Fibroblast of gingiva (primary cell): Measurements from ENCODE around the gene NECAB2.

Experiments
- DNase-seq: peaks from one replicate; pipeline ENCODE4 v3.0.0-alpha.2; 2011; ENCODE audit warnings: low read depth

NECAB2 gene

DNA sequence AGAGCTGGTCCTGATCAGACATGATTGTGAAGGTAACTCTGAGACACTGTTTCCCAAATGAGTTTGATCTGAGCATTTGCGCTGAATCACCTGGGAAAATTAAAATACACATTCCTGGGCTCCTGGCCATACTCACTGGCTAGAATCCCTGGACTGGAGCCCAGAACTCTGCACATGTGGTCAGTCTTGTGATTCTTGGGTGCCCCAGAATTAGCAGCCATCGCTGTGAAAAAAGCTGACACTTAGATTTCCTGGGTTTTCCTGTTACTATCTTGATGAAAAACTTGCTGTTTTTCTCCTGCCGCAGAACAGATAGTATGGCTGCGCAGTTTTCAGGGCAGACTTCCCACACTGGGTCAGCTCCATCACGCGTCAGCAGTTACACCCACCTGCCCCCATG lies 24.6 kb downstream of the NECAB2 start:
- peak; percentile 53 for DNase-seq

DNA sequence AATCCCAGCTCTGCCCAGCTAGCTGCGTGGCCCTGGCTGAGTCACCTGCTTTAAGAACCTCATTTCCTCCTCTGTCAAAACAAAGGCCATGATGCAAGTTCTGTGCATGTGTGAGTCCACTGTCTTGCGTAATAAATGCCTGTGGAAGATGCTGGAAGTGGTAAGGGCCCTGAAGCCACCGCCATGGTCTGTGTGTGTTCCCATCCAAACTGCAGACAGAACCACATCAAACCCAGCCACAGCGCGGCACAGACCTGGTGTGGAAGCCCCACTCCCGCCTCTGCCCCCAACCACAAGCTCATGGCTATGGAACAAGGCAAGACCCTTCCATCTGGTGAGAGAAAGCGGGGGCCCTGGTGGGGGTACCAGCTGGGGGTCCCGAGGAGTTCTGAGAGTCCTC lies 26.0 kb downstream of the NECAB2 start:
- peak; percentile 88 for DNase-seq

- no peak for DNase-seq
These were observed 26.7 kb downstream of the NECAB2 start for GRCh38 chr16:83994703-83995102.

- DNase-seq = no peak
These were observed 27.7 kb downstream of the NECAB2 start for GRCh38 chr16:83995754-83996153.

GRCh38 chr16:83996481-83997252 lies 28.6 kb downstream of the NECAB2 start:
- no peak for DNase-seq

DNA sequence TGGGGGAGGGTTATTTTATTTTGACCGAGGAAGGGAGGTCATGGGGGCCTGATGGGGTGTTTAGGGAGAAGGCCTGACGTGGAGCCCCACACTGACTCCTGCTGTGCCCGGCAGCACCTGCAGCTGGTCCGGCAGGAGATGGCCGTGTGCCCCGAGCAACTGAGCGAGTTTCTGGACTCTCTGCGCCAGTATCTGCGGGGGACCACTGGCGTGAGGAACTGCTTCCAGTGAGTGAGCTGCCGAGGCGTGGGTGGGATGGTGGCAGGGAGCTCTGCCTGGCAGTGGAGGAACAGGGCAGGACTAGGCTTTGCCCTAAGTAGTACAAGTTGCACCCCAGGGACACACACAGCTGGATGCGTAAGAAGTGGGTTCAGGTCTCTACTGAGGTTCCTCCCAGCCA lies 30.0 kb downstream of the NECAB2 start:
- no peak for DNase-seq

GRCh38 chr16:84000989-84001642 lies 33.1 kb downstream of the NECAB2 start:
- no peak for DNase-seq

DNA sequence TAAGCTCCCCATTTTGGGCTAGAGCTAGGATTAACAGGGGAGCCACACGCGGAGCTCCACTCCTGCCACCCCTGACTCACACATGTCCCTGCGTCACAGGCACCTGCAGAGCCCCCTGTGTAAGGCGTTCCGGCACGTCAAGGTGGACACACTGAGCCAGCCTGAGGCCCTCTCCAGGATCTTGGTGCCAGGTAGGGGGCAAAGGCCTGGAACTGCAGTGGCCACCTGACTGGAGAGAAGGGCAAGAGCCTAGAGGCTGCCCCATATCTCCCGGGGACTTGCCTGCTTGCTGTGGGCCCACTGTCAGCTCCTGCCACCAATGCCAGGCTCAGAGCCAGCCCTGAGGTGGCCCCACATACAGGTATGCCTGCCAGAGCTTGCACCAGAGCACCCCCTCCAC lies 33.7 kb downstream of the NECAB2 start:
- no peak for DNase-seq

DNA sequence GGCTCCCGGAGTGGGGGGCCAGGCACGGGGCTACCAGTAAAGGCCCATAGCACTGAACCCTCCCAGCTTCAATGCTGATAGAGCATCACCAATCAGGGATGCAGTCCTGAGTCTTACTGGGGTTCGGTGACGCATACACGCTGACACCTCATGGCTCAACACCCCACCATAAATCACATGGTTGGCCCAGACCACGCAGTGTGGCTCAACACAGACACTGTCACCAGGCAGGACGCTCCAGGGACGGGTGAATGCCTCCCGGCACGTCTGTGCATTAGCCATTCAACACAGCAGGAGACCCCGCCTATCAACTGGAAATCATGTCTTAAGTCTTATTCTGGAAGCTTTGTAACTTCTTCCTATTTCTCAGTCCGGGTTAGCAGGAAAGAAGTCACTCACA lies 35.0 kb downstream of the NECAB2 start:
- no peak for DNase-seq

- DNase-seq = no peak
These were observed 36.4 kb downstream of the NECAB2 start for GRCh38 chr16:84004442-84004841.

GRCh38 chr16:84005391-84005790 lies 37.3 kb downstream of the NECAB2 start:
- no peak for DNase-seq

DNA sequence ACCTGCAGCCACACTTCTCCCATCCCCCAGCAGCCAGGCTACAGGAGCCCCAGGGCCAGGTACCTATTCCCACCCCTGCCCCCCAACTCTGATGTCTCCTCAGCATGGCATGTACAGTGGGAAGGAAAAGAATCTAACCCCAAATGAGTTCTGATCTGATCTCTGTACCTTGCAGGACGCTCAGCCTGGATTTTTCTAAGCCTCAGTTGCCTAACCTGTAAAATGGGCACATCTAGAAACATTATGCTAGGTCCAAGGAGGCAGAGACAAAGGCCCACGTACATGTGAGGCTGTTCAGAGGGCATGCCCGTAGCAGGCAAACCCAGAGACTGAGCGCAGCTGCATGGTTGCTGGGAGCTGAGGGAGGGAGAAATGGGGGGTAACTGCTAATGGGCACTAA lies 39.5 kb downstream of the NECAB2 start:
- DNase-seq = no peak

DNA sequence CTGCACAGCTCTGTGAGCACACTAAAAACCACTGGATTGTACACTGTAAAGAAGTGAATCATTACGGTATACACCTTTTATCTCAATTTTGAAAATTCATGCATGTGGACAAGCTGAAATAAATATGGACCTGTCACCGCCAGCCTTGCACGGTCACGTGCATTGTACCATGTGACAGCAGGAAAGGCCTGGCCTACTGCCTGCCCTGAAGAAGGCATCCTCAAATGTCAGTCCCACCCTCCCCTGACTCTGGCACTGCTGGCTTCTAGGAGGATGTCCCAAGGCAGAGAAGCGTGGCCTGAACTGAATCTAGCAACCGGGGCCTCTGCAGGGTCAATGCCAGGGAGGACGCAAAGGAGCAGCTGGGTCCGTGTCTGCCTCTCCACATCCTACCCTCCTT lies 39.9 kb downstream of the NECAB2 start:
- peak; percentile 38 for DNase-seq

- DNase-seq = no peak
These were observed 41.2 kb downstream of the NECAB2 start for GRCh38 chr16:84009282-84009681.

DNA sequence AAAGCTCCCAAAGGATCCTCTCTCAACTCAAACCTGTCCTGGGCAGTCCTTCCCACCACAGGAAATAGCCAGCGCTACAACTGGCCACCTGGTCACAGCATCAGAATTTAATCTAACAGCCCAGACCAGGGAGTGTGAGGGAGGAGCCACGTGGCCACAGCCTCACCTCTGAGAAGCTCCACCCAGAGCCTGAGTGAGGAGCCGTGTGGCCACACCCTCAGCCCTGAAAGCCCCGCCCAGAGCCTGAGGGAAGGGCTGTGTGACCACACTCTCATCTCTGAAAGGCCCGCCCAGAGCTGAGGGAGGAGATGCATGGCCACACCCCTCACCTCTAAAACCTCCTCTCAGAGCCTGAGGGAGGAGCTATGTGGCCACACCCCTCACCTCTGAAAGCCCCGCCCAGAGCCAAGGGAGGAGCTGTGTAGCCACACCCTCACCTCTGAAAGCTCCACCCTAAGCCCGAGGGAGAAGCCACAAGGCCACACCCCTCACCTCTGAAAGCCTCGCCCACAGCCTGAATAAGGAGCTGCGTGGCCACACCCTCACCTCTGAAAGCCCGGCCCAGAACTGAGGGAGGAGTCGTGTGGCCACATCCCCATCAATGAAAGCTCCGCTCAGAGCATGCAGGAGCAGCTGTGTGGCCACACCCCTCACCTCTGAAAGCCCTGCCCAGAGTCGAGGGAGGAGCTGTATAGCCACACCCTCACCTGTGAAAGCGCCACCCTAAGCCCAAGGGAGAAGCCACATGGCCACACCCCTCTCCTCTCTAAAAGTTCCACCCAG lies 45.9 kb downstream of the NECAB2 start:
- DNase-seq = no peak

DNA sequence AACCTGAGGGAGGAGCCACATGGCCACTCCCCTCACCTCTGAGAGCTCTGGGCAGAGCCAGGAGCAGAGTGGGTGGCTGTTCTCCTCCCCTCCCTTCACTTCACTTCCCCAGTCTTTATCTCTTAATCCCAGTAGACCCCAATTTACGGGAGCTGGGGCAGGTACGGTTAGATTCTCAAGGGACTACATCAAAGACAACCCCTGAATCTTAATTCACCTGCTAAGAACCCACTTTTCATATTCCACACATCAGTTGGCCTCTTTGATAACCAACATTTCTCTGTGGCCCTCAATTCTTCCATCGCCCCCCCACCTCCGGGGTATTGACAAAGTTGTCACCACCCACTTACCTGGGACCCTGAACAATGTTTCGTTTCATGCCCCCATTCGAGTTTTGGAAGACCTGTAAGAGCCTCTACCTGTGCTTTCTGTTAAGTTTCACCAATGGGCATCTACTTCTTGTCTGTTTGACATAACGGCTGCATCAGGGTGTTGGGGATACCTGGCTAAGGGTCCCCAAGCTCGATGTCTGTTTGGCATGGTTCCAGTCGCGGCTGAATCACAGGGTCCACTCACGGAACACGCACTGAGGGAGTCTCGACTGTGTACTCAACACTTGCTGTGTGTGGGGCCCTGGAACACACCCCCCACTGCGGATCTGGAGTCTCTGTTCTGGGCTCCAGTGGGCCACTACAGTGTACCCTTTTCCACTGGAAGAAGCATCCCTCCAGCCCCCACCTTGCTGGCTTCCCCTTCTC lies 46.7 kb downstream of the NECAB2 start:
- no peak for DNase-seq

- DNase-seq = no peak
These were observed 47.4 kb downstream of the NECAB2 start for GRCh38 chr16:84015399-84015798.

- no peak for DNase-seq
These were observed 48.4 kb downstream of the NECAB2 start for GRCh38 chr16:84016477-84016876.

DNA sequence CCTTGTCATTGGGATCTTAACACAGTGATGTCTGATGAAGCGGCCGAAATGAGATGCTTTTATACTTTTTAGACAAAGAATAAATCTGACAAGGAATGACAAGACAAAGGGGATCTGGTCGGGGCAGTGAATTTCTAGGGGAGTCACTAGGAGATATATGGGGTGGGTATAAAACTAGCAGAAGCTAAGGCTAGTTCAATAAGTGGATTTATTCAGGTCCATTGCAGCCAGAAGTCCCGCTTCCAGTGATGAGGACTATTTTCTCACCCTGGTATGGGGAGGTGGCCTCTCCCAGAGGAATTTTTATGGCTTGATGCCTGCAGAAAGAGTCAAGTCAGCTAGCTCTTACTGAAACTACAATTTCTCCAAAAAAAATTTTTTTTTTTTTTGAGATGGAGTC lies 50.7 kb downstream of the NECAB2 start:
- DNase-seq = no peak

DNA sequence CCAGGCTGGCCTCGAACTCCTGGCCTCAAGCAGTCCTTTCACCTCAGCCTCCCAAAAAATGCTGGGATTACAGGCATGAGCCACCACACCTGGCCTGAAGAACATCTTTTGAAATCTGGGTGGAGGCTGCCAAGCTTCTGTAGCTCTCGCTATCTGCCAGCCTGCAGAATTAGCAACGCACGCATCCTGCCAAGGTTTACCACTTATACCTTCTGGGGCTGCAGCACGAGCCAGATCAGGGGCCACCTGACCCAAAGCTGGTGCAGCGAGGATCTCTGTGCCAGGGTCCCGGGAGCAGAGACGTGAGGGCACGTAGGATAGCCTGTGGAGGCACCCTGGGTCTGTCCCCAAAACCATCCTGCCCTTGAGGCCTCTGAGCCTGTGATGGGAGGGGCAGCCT lies 52.3 kb downstream of the NECAB2 start:
- no peak for DNase-seq

DNA sequence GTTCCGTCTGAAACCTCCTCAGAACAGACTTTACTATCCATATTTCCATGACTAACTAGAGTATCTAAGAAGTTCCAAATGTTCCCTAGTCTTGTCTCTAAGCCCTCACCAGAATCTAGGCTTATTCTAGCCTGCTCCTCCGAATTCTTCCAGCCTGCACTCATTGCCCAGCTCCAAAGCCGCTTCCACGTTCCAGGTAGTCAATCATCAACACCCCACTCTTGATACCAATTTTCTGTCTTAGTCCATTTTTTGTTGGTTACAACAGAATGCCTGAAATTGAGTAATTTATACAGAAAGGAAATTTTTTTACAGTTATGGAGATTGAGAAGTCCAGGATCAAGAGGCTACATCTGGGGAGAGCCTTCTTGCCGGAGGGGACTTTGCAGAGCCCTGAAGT lies 53.4 kb downstream of the NECAB2 start:
- DNase-seq = no peak

- DNase-seq = no peak
These were observed 54.6 kb downstream of the NECAB2 start for GRCh38 chr16:84022644-84023043.
